ENCODE measurements around the gene MYL9.

DNA sequence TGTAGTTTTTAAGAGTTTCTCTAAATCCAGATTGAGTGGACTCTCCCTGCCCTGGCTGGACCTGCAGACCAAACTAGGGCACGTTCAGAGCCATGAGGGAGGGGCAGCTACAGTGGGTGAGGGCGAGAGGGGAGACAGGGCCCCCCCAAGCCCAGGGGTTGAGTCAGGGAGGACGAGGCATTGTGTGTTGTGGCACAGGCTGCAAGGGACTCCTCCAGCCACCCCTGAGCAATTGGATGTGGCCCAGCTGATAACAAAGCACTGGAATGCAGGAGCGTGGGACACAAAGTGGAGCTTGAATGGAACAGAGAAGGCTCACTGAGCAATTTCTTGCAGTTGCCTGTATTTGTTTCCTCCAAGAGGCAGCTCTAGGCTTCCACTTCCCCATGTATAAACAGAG, 43.5 kb upstream of the MYL9 start:
- TF ChIP-seq, protein P1, sequence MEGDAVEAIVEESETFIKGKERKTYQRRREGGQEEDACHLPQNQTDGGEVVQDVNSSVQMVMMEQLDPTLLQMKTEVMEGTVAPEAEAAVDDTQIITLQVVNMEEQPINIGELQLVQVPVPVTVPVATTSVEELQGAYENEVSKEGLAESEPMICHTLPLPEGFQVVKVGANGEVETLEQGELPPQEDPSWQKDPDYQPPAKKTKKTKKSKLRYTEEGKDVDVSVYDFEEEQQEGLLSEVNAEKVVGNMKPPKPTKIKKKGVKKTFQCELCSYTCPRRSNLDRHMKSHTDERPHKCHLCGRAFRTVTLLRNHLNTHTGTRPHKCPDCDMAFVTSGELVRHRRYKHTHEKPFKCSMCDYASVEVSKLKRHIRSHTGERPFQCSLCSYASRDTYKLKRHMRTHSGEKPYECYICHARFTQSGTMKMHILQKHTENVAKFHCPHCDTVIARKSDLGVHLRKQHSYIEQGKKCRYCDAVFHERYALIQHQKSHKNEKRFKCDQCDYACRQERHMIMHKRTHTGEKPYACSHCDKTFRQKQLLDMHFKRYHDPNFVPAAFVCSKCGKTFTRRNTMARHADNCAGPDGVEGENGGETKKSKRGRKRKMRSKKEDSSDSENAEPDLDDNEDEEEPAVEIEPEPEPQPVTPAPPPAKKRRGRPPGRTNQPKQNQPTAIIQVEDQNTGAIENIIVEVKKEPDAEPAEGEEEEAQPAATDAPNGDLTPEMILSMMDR (conservative IDR thresholded peaks at IDR 0.05; ENCODE audit: low read length) = no peak
- no peak for TF ChIP-seq EZH2phosphoT487 (IDR thresholded peaks at IDR 0.05; ENCODE audit: borderline replicate concordance, low read depth, low read length)
